ENCODE data around the gene KMT2B.

DNA sequence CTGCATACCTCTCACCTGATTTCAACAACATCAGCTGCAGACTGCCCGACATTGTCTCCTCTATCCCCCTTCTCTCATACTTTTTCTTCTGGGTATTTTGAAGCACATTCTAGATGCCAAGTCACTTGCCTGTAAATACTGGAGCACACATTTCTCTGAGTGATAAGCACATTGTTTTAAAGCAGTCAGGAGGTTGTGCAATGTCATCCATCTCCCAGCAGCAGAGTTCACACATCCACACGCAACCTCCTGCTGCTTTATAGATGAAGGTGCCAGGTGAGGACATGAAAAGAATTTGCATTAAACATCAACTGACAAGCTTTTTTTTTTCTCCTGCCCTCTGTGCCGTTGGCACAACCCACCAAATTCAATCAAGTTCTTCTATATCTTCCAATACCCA lies 46.0 kb upstream of the KMT2B start:
- TF ChIP-seq, protein P1, sequence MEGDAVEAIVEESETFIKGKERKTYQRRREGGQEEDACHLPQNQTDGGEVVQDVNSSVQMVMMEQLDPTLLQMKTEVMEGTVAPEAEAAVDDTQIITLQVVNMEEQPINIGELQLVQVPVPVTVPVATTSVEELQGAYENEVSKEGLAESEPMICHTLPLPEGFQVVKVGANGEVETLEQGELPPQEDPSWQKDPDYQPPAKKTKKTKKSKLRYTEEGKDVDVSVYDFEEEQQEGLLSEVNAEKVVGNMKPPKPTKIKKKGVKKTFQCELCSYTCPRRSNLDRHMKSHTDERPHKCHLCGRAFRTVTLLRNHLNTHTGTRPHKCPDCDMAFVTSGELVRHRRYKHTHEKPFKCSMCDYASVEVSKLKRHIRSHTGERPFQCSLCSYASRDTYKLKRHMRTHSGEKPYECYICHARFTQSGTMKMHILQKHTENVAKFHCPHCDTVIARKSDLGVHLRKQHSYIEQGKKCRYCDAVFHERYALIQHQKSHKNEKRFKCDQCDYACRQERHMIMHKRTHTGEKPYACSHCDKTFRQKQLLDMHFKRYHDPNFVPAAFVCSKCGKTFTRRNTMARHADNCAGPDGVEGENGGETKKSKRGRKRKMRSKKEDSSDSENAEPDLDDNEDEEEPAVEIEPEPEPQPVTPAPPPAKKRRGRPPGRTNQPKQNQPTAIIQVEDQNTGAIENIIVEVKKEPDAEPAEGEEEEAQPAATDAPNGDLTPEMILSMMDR (IDR thresholded peaks at IDR 0.05; ENCODE audit: low read length): no peak
- no peak for TF ChIP-seq EZH2 (IDR thresholded peaks at IDR 0.05; ENCODE audit: borderline replicate concordance, low read length)

Measured in OCI-LY1 (cell line).